RCC 7860 (cell line): ENCODE measurements around the gene CD164L2.

ENCODE experiments used
- DNase-seq: peaks from one replicate; pipeline ENCODE4 v3.0.0-alpha.2; 2015; ENCODE audit warnings: low spot score
- FAIRE-seq: peaks from 2 replicates; lab custom pipeline; 2012; peaks lifted over from hg19 to GRCh38; lab: Jason Lieb, UNC

Gene CD164L2

GRCh38 chr1:27365372-27366112 is 17.6 kb downstream of the CD164L2 start:
- FAIRE-seq: peak; percentile 36
- peak; percentile 71 for DNase-seq

- DNase-seq: no peak
- FAIRE-seq: no peak
Measured at GRCh38 chr1:27364696-27365371, 18.3 kb downstream of the CD164L2 start.

DNA sequence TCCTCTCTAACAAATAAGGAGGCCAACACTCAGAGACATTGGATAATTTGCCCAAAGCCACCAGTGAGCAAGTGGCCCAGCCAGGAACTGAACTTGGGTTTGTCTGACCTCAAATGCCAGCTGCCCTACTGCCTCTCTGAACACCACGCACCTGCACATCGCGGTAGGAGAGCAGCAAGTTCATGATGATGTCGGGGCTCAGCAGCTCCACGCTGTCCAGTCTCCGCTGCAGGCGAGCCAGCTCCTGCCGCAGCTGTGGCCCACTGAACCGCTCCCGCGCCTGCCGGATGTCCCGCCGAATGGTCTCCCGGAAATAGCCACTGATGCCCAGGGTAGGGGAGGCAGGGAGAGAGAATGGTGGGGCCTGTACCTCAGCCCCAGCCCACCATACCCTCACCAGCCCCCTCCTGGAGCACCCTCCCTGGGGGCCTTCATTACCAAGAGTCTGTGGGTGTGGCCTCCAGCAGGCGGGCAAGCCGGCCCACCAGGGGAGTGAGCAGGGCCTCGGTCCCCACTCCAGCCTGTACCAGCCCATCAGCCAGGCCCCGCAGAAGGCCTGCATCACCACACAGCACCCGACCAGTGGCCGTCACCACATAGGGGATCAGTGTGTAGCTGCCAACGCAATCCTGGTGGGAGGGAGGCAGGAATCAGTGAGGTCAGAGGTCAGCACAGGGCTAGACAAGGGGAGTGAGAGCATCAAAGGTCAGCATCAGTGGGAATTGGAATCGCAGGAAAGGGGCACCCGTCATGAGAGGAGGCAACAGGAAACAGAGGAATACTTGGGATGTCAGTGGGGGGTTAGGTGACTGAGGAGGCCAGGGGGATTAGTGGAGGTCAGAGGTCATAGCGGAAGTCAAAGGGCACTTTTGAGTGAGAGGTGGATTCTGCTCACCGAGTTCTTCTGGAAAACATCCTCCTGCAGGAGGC is 19.1 kb downstream of the CD164L2 start:
- FAIRE-seq (no peak), DNase-seq (no peak)

DNA sequence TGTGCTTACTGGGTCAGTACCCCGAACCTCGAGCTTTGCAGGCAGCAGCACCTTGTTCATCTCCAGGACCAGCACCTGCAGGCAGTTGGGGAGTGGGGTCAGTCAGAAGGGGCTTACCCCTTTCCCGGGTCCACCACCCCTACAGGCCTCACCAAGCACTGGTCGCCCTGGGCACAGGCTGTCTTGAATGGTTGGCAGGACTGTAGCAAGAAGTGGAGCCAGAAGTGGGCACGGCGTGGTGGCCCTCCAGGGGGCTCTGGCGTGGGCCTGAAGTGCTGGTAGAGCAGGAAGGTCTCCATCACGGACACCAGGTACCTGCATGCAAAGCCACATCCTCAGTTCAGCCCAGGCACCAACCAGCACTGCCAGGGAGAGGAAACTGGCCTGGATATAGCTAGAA is 21.6 kb downstream of the CD164L2 start:
- DNase-seq: no peak
- FAIRE-seq: no peak

DNA sequence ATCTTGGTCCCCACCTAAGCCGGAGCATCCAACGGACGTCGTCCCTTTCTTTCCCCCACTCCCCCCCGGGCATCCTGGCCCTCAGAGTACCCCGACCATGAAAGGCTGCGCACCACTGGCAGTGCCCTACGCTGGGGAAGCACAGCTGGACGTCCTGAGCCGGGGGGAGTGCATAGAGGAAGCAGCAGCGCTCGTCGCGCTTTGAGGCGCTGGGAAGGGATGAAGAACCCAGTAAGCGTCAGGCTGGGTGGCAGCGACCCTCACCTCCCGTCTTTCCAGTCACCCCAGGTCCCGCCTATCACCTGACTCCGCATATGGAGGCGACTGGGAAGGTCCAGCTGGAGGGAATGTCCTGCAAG is 22.1 kb downstream of the CD164L2 start:
- DNase-seq: no peak
- FAIRE-seq: no peak

DNA sequence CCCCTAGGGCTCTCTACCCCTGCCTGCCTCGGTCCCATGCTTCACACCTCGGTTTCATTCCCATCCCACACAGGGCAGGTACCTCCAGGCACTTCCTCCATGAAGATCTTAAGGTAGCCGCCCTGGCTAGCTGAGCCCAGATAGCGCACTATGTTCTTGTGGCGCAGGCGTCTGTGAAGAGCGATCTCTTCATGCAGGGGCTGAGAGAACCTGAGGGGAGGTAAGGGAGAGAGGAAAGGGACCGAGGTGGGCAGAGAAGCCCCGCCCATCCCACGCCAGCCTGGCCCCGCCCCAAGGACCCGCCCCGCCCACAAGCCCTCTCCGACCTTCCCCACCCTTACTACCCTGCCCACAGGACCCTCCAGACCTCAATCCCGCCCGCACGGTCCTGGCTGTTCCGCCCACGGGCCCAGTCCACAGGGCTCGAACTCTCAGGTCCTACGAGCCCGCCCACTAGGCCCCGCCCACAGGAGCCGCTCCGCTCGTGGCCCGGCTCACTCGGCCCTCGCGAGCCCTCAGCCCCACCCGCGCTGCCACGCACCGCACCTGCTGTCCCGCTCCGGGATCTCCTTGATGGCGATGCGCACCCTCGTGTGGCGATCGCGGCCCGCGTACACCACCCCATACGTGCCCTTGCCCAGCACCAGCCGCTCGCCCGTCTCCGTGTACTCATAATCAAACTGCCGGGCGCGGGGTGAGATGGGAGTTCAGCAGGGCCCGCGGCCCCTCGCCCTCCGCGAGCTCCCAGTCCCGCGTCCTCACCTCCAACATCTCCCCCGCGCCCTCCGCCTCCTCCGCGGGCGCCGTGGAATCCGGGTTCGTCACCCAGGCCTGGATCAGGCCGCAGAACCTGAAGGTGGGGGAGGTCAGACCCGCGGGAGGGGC is 22.7 kb downstream of the CD164L2 start:
- FAIRE-seq: no peak
- no peak for DNase-seq

DNA sequence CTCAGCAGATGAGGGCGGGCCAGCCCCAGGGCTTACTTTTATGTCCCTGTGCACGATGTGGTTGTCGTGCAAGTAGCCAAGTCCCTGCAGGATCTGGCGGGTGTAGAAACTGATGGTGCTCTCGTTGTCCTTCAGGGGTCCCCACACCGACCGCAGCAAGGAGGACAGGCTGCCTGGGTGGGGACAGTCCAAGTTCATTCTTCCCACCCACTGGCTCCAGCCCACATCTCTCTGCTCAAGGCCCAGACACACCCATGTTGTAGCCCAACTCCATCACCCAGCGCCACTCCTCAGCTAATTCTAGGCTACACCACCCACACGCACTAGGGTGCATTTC is 23.3 kb downstream of the CD164L2 start:
- no peak for FAIRE-seq

DNA sequence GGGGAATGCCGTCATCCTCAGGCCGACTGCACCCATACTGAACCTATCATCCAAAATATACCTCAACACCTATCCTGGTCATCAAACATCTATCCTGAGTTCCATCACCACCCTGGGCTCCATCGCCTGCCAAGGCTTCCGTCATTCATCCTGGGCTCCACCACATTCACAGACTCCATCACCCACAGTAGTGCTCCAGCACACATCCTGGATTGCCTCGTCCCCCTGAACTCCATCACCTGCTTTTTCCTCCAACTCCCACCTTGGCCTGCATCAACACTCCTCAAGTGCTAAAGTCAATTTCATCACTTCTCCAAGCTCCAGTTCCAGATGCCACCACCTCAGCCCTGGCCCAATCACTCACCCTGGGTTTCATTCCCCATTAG is 24.2 kb downstream of the CD164L2 start:
- FAIRE-seq (no peak), DNase-seq (no peak)

More for the DNA sequence above, 23.3 kb downstream of the CD164L2 start:
- no peak for DNase-seq

DNA sequence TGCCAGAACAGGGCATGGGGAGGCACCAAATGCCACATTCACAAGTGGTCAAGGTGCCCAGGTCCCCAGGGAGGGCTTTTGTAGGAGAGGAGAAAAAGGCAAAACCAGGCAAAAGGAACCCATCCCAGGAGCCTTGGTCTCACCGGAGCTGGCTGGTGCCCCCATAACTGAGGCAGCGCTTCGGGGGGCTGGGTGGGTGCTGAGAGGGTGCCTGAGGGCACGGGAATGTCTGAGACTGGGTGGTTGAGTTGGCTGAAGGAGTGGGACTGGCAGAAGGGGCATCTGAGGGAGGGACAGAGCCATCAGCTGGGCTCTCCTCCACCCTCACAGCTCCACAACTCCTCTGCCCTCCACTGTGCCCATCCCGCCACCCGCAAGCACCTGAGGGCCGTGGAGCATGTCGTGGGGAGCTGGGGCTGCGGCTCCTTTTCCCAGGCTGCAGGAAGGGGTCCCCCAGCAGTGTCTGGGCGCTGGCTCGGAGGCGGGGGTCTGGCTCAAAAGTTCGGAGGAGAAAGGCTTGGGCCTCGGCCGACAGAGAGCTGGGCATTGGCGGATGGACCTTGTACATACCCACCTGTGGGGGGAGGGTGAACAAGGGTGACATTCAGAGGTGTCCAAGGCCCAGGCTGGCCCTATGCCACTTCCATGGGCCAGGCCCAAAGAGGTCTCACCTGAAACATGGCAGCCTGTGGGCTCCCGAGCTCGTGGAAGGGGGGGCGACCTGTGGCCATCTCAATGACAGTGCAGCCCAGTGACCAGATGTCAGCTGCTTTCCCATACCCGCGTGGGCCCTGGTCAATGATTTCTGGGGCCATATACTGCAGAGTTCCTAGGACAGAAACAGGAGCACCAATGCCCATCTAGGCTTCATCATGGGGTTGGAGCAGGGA is 24.9 kb downstream of the CD164L2 start:
- FAIRE-seq: no peak
- no peak for DNase-seq

GRCh38 chr1:27357281-27358037 is 25.7 kb downstream of the CD164L2 start:
- FAIRE-seq: no peak
- DNase-seq: no peak

GRCh38 chr1:27356619-27357280 is 26.4 kb downstream of the CD164L2 start:
- DNase-seq (no peak), FAIRE-seq (no peak)

- FAIRE-seq: no peak
- no peak for DNase-seq
Measured at GRCh38 chr1:27356277-27356618, 26.9 kb downstream of the CD164L2 start.

- DNase-seq (no peak), FAIRE-seq (no peak)
Measured at GRCh38 chr1:27355683-27356082, 27.4 kb downstream of the CD164L2 start.

GRCh38 chr1:27353629-27354028 is 29.5 kb downstream of the CD164L2 start:
- DNase-seq: no peak
- FAIRE-seq: no peak

GRCh38 chr1:27353166-27353565 is 30.0 kb downstream of the CD164L2 start:
- no peak for DNase-seq

DNA sequence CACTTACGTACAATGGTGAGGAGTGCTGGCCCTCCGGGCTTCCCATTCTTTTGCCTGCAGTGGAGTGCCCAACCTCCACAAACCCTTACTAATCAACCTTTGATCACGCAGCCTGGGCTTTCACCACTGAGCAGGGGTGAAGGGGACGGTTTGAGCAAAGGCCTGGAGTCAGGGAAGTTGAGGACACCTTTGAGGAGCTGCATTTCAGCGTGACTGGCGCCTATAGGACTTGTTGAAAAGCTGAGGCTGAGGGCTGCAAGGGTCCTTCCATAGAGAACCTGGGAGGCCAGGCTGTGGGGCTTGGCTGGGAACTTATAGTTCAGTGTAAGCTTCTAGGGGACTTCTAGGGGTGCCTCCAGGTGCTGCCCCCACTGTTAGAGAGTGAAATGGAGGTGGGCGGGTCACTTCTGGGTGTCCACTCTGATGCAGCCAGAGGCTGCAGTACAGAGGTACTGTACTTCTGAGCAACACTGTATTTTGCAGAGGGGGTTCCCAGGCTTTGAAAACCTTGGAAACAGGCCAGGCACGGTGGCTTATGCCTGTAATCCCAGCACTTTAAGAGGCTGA is 31.5 kb downstream of the CD164L2 start:
- FAIRE-seq (no peak), DNase-seq (no peak)

More at GRCh38 chr1:27353166-27353565, 30.0 kb downstream of the CD164L2 start:
- no peak for FAIRE-seq

DNA sequence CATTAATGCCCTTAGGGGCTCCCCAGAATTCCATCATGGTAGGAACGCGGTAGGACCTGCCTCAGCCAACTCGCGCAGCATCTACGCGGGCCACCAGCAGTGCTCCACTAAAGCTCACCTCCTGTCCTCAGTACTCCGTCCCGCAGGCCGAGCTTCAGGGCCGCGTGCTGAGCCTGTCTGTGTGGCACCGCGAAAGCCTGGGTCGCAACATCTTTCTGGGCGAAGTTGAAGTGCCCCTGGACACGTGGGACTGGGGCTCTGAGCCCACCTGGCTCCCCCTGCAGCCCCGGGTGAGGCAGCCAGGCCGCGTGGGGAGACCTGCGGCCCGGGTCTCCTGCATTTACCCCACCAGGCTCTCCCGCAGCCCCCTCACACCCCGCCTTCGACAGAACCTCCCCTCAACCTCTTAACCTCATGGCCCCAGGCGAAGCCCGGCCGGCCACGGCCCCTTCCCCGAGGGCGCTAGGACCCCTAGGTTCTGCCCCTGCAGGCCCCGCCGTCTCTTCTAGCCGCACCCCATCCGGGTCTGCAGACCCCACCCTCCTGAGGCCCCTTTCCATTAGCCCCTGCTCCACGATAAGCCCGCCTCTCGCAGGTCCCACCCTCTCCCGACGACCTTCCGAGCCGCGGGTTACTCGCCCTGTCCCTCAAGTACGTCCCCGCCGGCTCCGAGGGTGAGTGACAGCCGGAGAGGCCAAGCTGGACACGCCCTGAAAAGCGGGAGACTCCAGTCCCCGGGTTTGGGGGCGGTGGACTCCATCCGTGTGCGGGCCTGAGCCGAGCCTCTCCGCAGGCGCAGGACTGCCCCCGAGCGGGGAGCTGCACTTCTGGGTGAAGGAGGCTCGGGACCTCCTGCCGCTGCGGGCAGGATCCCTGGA is 32.2 kb downstream of the CD164L2 start:
- FAIRE-seq: no peak
- no peak for DNase-seq
